Epithelial cell of proximal tubule (primary cell): ENCODE measurements around the gene ERC1. TPM values are rescaled to one million over a fixed set of nuclear protein-coding genes. Genes with fewer than 3 reads are reported as not detected.

Experiments used
- DNase-seq: peaks from one replicate; pipeline ENCODE4 v3.0.0-alpha.2; 2011; ENCODE audit warnings: low read depth
- H3K4me3 ChIP-seq: 2 replicates; pipeline ENCODE4 v1.5.1; 2011; ENCODE audit warnings: low read depth, mild to moderate bottlenecking, low read length
- total RNA-seq: library from RNA; depleted of rRNA; stranded (reverse); fragments of >200 nt; gene quantifications from 2 replicates; pipeline ENCODE4 v1.2.3, GENCODE V29; 2015
- TF ChIP-seq, protein P1 (sequence below): conservative IDR thresholded peaks from 2 replicates; pipeline ENCODE4 v1.5.1; 2012; ENCODE audit warnings: low read depth, mild to moderate bottlenecking, low read length

The ERC1 gene
- total RNA-seq, 1 donor from 2014 or later: 16.5 TPM

DNA sequence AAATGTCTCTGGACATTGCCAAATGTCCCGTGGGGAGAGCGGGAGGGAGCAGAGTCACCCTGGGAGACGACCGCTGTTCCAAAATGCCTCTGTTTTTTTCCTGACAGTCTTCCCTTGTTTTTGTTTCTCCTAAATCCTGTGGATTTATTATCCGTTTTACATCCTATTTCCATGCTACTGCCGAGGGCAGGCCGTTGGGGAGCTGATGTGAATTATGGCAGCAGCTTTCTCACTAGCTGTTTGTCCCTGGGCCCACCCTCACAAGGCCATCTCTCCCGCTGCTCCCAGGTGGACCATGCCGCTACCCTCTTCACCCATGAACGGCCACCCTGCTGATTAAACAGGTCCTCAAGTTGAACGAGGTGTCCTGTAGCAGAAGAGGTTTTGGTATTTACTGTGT lies 548.1 kb downstream of the ERC1 start:
- H3K4me3 ChIP-seq: no peak overlapping the region
- TF ChIP-seq, protein P1, sequence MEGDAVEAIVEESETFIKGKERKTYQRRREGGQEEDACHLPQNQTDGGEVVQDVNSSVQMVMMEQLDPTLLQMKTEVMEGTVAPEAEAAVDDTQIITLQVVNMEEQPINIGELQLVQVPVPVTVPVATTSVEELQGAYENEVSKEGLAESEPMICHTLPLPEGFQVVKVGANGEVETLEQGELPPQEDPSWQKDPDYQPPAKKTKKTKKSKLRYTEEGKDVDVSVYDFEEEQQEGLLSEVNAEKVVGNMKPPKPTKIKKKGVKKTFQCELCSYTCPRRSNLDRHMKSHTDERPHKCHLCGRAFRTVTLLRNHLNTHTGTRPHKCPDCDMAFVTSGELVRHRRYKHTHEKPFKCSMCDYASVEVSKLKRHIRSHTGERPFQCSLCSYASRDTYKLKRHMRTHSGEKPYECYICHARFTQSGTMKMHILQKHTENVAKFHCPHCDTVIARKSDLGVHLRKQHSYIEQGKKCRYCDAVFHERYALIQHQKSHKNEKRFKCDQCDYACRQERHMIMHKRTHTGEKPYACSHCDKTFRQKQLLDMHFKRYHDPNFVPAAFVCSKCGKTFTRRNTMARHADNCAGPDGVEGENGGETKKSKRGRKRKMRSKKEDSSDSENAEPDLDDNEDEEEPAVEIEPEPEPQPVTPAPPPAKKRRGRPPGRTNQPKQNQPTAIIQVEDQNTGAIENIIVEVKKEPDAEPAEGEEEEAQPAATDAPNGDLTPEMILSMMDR: no peak
- DNase-seq: no peak

DNA sequence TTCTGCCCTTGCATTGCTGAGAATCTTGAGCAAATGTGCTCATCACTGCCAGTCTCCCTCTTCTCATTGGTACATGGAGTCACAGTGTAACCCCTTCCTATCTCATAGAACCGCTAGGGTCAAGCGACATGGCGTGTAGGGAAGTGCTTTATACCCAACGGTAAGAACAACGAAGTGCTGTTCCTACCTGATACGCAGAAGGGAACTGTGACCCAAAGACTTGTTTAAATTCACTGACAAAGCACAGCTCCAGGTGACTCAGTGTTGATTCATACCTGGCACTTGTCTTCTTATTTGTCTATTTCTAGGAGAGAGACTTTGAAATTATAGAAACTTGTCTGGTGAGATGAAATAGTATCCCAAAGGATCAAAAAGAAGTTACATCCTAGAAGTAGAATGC lies 549.7 kb downstream of the ERC1 start:
- TF ChIP-seq, protein P1: no peak
- H3K4me3 ChIP-seq: no peak overlapping the region
- no peak for DNase-seq

DNA sequence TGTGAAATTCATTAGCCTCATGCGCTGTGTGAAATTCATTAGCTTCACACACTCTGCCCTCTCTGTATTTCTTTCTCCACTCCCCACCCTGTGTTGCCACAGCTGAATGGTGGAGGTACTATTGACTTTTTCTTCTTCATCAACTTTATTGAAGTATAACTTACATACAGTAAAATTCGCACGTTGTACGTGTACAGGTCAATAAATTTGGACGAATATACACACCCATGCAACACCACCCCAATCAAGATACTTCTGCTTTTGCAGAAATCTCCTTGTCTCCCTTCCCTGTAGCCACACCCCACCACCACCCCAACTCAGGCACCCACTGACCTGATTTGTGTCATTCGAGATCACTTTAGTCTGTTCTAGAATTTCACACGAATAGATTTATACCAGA lies 551.6 kb downstream of the ERC1 start:
- no peak overlapping the region for H3K4me3 ChIP-seq
- DNase-seq: no peak
- TF ChIP-seq, protein P1: no peak

DNA sequence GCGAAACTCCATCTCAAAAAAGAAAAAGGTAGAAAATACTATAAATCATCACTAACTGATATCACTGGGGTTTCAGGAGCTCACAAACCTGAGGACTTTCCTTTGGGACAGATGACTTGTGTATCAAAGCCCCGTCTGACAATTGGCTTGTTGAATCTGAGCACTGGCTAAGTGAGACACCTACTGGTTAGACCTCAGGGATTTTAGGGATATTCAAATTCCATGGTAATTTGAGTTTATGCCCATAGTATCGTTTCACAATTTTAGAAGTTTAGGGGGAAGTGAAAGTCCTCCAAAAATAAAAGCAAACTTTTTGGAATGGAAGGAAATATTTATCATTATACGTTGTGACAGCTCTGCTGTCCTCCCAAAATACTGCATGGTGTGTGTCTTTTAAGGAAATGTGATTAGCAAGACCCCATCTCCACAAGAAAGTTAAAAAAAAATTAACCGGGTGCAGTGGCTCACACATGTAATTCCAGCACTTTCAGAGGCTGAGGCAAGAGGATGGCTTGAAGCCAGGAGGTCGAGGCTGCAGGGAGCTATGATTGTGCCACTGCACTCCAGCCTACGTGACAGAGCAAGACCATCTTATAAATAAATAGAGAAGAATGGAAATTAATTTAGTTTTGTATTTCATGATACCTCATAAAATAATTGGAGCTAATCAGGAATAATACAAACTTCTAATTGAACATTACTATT lies 554.1 kb downstream of the ERC1 start:
- TF ChIP-seq, protein P1: peak; percentile 46
- DNase-seq: no peak
- H3K4me3 ChIP-seq: no peak overlapping the region

Other genes with a start within 250 kb of the ERC1 start
- gene WNK1, start 238.6 kb upstream of the ERC1 start, total RNA-seq: 27.7 and 53.4 TPM in 2 replicates
- gene RAD52, start 41.5 kb upstream of the ERC1 start, total RNA-seq: 3.7 and 9.3 TPM in 2 replicates